Omental fat pad (tissue), 4 donors: ENCODE results near the gene MACROD2. TPM values are rescaled to one million over a fixed set of nuclear protein-coding genes. Genes with fewer than 3 reads are reported as not detected.

Source experiments
- ATAC-seq: fragments of 150-250 bp; one replicate; pipeline ENCODE4 v1.9.1; 2016; ENCODE audit warnings: mild to moderate bottlenecking, moderate library complexity; ENCODE audit not compliant: low FRiP score
- DNase-seq: peaks from one replicate; pipeline ENCODE4 v3.0.0-alpha.2; 2019; ENCODE audit warnings: low spot score
- total RNA-seq, 4 donors: library from RNA; depleted of rRNA; stranded (reverse); fragments of >200 nt; gene quantifications; one replicate each; pipeline ENCODE4 v1.1.0, GENCODE V29; 2016
- TF ChIP-seq, protein P1 (sequence below), 3 donors: fragments of 450-650 bp; IDR thresholded peaks; one replicate each; pipeline ENCODE4 v1.5.1; 2016 to 2017; ENCODE audit warnings: antibody characterized with exemption in 3 of 3, mild to moderate bottlenecking in 3 of 3, moderate library complexity in 2 of 3

The MACROD2 gene
- total RNA-seq, 4 donors from 2014 or later, result 6.8 to 54.1 (median 7.4) TPM

- no peak for DNase-seq
- no peak for ATAC-seq
- TF ChIP-seq, protein P1, sequence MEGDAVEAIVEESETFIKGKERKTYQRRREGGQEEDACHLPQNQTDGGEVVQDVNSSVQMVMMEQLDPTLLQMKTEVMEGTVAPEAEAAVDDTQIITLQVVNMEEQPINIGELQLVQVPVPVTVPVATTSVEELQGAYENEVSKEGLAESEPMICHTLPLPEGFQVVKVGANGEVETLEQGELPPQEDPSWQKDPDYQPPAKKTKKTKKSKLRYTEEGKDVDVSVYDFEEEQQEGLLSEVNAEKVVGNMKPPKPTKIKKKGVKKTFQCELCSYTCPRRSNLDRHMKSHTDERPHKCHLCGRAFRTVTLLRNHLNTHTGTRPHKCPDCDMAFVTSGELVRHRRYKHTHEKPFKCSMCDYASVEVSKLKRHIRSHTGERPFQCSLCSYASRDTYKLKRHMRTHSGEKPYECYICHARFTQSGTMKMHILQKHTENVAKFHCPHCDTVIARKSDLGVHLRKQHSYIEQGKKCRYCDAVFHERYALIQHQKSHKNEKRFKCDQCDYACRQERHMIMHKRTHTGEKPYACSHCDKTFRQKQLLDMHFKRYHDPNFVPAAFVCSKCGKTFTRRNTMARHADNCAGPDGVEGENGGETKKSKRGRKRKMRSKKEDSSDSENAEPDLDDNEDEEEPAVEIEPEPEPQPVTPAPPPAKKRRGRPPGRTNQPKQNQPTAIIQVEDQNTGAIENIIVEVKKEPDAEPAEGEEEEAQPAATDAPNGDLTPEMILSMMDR (IDR thresholded peaks at IDR 0.05), result no peak
Measured at GRCh38 chr20:14431568-14431967, 436.3 kb downstream of the MACROD2 start.

DNA sequence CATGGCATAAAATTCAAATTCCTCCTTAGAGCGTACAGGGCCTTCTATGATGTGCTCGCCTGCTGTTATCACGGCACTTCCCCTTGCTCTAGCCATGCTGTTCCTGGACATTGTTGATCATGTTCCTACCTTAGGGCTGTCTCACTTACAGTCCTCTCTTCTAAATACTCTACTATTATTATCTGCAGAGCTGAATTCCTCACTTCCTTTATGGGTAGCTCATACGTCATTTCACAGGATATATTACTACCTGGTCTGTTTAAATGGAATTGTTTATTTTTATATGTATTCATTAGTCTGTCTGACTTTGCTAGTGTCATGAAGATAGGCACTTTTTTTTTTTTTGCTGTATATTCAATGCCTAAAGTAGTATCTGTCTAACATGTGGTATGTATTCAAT, 436.8 kb downstream of the MACROD2 start:
- ATAC-seq, result no peak
- no peak for DNase-seq
- TF ChIP-seq, protein P1 (IDR thresholded peaks at IDR 0.05), result no peak

DNA sequence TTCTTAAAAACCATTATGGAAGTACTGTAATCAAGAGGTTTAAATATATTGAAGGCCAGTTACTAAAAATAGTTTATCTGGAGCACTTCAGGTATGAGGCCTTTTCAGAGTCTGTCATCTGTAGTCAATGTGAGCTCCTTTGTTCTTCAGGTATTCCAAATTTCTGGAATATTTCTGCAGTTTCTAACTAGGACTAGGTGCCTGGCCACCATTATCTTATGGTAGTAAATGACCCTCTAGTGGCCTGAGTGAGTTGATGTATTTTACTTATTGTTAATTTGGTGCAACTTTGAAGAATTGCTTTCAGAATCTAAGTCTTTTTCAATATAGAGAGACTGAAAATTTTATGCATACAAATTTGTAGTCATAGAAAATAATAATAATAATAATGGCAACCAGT, 437.3 kb downstream of the MACROD2 start:
- TF ChIP-seq, protein P1 (IDR thresholded peaks at IDR 0.05), result no peak
- ATAC-seq (no peak), DNase-seq (no peak)

- TF ChIP-seq, protein P1 (IDR thresholded peaks at IDR 0.05), result no peak
- DNase-seq, result no peak
- ATAC-seq, result no peak
Measured at GRCh38 chr20:14434384-14435136, 439.2 kb downstream of the MACROD2 start.

- TF ChIP-seq, protein P1 (IDR thresholded peaks at IDR 0.05), result no peak
- DNase-seq, result no peak
- no peak for ATAC-seq
Measured at GRCh38 chr20:14441201-14441600, 445.9 kb downstream of the MACROD2 start.

GRCh38 chr20:14444106-14444505, 448.8 kb downstream of the MACROD2 start:
- DNase-seq, result no peak
- TF ChIP-seq, protein P1 (IDR thresholded peaks at IDR 0.05), result no peak
- ATAC-seq, result no peak

DNA sequence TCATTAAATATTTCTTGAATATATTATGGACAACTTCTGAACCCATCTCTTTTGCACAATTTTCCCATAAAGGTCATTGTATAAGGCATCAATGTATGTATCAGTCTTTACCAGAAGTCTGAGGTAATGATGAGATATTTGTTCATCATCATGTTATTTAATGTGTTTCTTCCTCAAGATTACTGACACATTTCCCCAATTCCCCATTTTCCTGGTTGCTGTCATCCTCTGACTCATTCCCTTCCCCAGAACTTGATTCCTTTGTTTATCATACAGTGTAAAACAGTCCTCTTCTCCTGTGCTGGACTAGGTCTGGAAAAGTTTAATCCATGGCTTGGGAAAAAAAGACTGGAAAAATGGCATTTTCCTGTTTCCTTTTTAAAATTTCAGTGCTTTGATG, 450.0 kb downstream of the MACROD2 start:
- ATAC-seq, result no peak
- TF ChIP-seq, protein P1 (IDR thresholded peaks at IDR 0.05), result no peak
- no peak for DNase-seq
